Esophagus squamous epithelium (tissue), 5 donors: Measurements from ENCODE around the gene SERGEF. TPM values are rescaled to one million over a fixed set of nuclear protein-coding genes. Genes with fewer than 3 reads are reported as not detected.

Source experiments
- DNase-seq: peaks from one replicate; lab custom pipeline; 2025; lab: John Stamatoyannopoulos, UW
- H3K27ac ChIP-seq, 4 donors: fragments of 200-600 bp; sonication (generic); one replicate each; pipeline ENCODE4 v1.5.1; 2016 to 2019; ENCODE audit warnings: mild to moderate bottlenecking in 1 of 4
- H3K27me3 ChIP-seq, 4 donors: fragments of 200-600 bp; sonication (generic); 1 replicate in 3 of 4; 2 replicates in 1 of 4; pipeline versions ENCODE4 v1.5.1 to v1.6.0; 2017 to 2021; ENCODE audit warnings: antibody characterized with exemption in 1 of 4
- H3K36me3 ChIP-seq, 3 donors: fragments of 200-600 bp; sonication (generic); one replicate each; pipeline ENCODE4 v1.5.1; 2016 to 2019
- H3K4me1 ChIP-seq, 3 donors: fragments of 200-600 bp; sonication (generic); one replicate each; pipeline ENCODE4 v1.5.1; 2017 to 2019
- H3K4me3 ChIP-seq, 4 donors: fragments of 200-600 bp; sonication (generic); 1 replicate in 3 of 4; 2 replicates in 1 of 4; pipeline ENCODE4 v1.5.1; 2016 to 2019; ENCODE audit warnings: mild to moderate bottlenecking in 2 of 4, moderate library complexity in 1 of 4
- H3K9me3 ChIP-seq, 3 donors: fragments of 200-600 bp; sonication (generic); one replicate each; pipeline ENCODE4 v1.5.1; 2016 to 2019
- CTCF ChIP-seq, 6 experiments: fragments of 450-650 bp in 4 of 6; fragments of 200-600 bp in 2 of 6; sonication (generic) in 2 of 6; IDR thresholded peaks; one replicate each; pipeline ENCODE4 v1.5.1; 2016 to 2019; ENCODE audit warnings: antibody characterized with exemption in 6 of 6, mild to moderate bottlenecking in 4 of 6, moderate library complexity in 4 of 6
- POLR2A ChIP-seq, 4 donors: fragments of 450-650 bp; IDR thresholded peaks; one replicate each; pipeline ENCODE4 v1.6.1; 2017; ENCODE audit warnings: antibody characterized with exemption in 4 of 4, mild to moderate bottlenecking in 4 of 4, moderate library complexity in 3 of 4
- WGBS, 2 donors: methylation state at CpG; one replicate each; pipeline ENCODE4 v1.1.5; 2018; 5-methylcytosine and 5-hydroxymethylcytosine counted together
- intact Hi-C: fragments of 100-400 bp; cut with DNase I; formaldehyde crosslinking; loops from one replicate; pipeline ENCODE4 v1.15.0; 2022
- total RNA-seq, 4 donors: library from RNA; depleted of rRNA; stranded (reverse); fragments of >200 nt; gene quantifications; one replicate each; pipeline ENCODE4 v1.1.0, GENCODE V29; 2016
- donor health status: DM: yes; HTN: yes; CAD: no.

The SERGEF gene
- total RNA-seq, 4 donors from 2014 or later = 4.2 to 35.7 (median 13.4) TPM

DNA sequence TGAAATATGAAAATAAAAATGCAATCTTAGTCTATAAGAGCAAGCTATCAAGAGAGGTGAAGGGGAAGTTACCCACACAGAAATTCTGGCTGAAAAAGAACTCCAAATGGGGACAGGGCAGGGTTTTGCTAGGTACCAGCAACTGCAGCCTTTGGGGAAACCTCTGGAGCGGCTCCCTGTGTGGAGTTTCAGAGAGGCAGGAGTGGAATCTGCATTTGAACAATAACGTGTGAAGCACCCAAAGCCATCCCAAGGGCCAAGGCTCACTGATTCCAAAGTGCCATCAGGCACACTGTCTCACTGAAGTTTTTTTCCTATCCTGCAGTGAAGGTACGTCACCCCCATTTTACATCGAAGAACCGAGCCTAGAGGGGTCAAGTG lies 190.5 kb downstream of the SERGEF start:
- H3K9me3 ChIP-seq = no peaks in the 10 kb centered on the region
- peaks cover 0 to 16% (median 15%) of the 10 kb centered on the region in 3 donors for H3K4me1 ChIP-seq
- 73 to 75% methylated on average over 5 of the region's 5 CpGs for WGBS, 2 donors
- TF ChIP-seq POLR2A (IDR thresholded peaks at IDR 0.05) = no peak
- no peak for TF ChIP-seq CTCF (IDR thresholded peaks at IDR 0.05)
- intact Hi-C loops = no loop called here
- H3K27me3 ChIP-seq = no peaks in the 10 kb centered on the region
- DNase-seq = no peak
- peak overlapping the region in 1 of 4 donors; percentile 39 for H3K27ac ChIP-seq
- no peak overlapping the region for H3K4me3 ChIP-seq
- no peaks in the 10 kb centered on the region for H3K36me3 ChIP-seq

GRCh38 chr11:17821648-17822400 lies 191.0 kb downstream of the SERGEF start:
- H3K27ac ChIP-seq = peak overlapping the region in 2 of 4 donors; percentile 5 to 39
- no peak for DNase-seq
- peaks cover 0 to 17% (median 16%) of the 10 kb centered on the region in 3 donors for H3K4me1 ChIP-seq
- H3K36me3 ChIP-seq = no peaks in the 10 kb centered on the region
- H3K9me3 ChIP-seq = no peaks in the 10 kb centered on the region
- no peaks in the 10 kb centered on the region for H3K27me3 ChIP-seq
- TF ChIP-seq CTCF (IDR thresholded peaks at IDR 0.05) = no peak
- no peak for TF ChIP-seq POLR2A (IDR thresholded peaks at IDR 0.05)
- WGBS, 2 donors = 65 to 71% methylated on average over 4 of the region's 4 CpGs
- no peak overlapping the region for H3K4me3 ChIP-seq
- intact Hi-C loops = no loop called here

- Histone ChIP-seq H3K9me3 (no peaks in the 10 kb centered on the region), H3K4me3 (no peak overlapping the region), H3K36me3 (no peaks in the 10 kb centered on the region), H3K27me3 (no peaks in the 10 kb centered on the region), H3K27ac (no peak overlapping the region), H3K4me1 (peaks cover under 1 to 52% (median 14%) of the 10 kb centered on the region in 3 donors)
- DNase-seq = no peak
- intact Hi-C loops = no loop called here
- TF ChIP-seq POLR2A (IDR thresholded peaks at IDR 0.05) = no peak
- no peak for TF ChIP-seq CTCF (IDR thresholded peaks at IDR 0.05)
- WGBS, 2 donors = 48 to 64% methylated on average over 4 of the region's 4 CpGs
Measured at GRCh38 chr11:17816232-17816931, 196.5 kb downstream of the SERGEF start.

- no peak for DNase-seq
- intact Hi-C loops = no loop called here
- Histone ChIP-seq H3K4me1 (peaks cover 7 to 69% (median 21%) of the 10 kb centered on the region in 3 donors), H3K4me3 (no peak overlapping the region), H3K27me3 (no peaks in the 10 kb centered on the region), H3K36me3 (no peaks in the 10 kb centered on the region), H3K9me3 (no peaks in the 10 kb centered on the region), H3K27ac (no peak overlapping the region)
- TF ChIP-seq CTCF (IDR thresholded peaks at IDR 0.05) = no peak
- no peak for TF ChIP-seq POLR2A (IDR thresholded peaks at IDR 0.05)
- whole genome bisulfite sequencing, 2 donors = 91 to 100% methylated on average over 1 of the region's 1 CpG
Measured at GRCh38 chr11:17814546-17814945, 198.3 kb downstream of the SERGEF start.
